GM18907 (cell line): ENCODE data around the gene H2AZ2.
"Not testable (repeated sequence)": the region's sequence is repeated elsewhere in the genome, so short reads cannot be mapped to it uniquely, and the experiment has no call there.

Experiments used
- ATAC-seq: cut with Tn5 transposase; IDR thresholded peaks from one replicate; pipeline ENCODE4 v1.9.1; 2021; ENCODE audit warnings: mild to moderate bottlenecking, moderate library complexity; ENCODE audit not compliant: unreplicated experiment

H2AZ2 gene

GRCh38 chr7:44787762-44788161, 60.1 kb downstream of the H2AZ2 start:
- no peak for ATAC-seq

GRCh38 chr7:44787041-44787440, 60.8 kb downstream of the H2AZ2 start:
- no peak for ATAC-seq

GRCh38 chr7:44785218-44785617, 62.7 kb downstream of the H2AZ2 start:
- ATAC-seq, result not testable (repeated sequence)

GRCh38 chr7:44784364-44784763, 63.5 kb downstream of the H2AZ2 start:
- no peak for ATAC-seq

- ATAC-seq, result no peak
Measured at GRCh38 chr7:44783407-44783806, 64.5 kb downstream of the H2AZ2 start.

GRCh38 chr7:44782460-44782859, 65.4 kb downstream of the H2AZ2 start:
- ATAC-seq, result no peak
